Peyer's patch (tissue), 4 donors: Measurements from ENCODE around the gene FNDC3A.

ENCODE experiments used
- POLR2A ChIP-seq, 2 donors: fragments of 450-650 bp; IDR thresholded peaks; one replicate each; pipeline ENCODE4 v1.5.1; 2017; ENCODE audit warnings: antibody characterized with exemption in 2 of 2, mild to moderate bottlenecking in 2 of 2, moderate library complexity in 2 of 2
- TF ChIP-seq, protein P1 (sequence below), 6 experiments: fragments of 450-650 bp in 4 of 6; fragments of 200-600 bp in 2 of 6; sonication (generic) in 1 of 6; IDR thresholded peaks; one replicate each; pipeline ENCODE4 v1.5.1; 2017 to 2019; ENCODE audit warnings: antibody characterized with exemption in 6 of 6, mild to moderate bottlenecking in 3 of 6, moderate library complexity in 1 of 6

DNA sequence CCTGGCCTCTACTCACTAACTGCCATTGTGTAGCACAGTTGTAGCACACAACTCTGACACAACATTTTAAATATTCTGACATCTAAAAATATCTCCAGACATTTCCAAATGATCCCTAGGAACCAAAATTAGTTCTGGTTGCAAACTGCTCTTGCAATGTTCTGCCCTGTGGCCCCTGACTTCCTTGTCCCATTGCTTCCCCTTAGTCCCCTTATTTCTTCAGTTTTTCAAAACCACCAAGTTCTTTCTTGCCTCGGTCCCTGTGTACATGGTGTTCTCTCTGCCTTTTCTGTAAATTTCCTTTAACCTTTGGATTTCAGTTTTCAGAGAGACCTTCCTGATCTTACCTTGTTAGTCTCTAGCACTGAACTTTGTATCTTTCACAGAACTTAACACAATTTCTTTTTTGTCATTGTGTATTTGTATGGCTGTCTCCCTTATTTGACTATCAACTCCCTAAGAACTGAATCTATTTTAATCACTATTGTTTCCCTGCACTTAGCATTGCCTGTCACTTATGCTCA lies 156.8 kb downstream of the FNDC3A start:
- TF ChIP-seq, protein P1, sequence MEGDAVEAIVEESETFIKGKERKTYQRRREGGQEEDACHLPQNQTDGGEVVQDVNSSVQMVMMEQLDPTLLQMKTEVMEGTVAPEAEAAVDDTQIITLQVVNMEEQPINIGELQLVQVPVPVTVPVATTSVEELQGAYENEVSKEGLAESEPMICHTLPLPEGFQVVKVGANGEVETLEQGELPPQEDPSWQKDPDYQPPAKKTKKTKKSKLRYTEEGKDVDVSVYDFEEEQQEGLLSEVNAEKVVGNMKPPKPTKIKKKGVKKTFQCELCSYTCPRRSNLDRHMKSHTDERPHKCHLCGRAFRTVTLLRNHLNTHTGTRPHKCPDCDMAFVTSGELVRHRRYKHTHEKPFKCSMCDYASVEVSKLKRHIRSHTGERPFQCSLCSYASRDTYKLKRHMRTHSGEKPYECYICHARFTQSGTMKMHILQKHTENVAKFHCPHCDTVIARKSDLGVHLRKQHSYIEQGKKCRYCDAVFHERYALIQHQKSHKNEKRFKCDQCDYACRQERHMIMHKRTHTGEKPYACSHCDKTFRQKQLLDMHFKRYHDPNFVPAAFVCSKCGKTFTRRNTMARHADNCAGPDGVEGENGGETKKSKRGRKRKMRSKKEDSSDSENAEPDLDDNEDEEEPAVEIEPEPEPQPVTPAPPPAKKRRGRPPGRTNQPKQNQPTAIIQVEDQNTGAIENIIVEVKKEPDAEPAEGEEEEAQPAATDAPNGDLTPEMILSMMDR (IDR thresholded peaks at IDR 0.05): no peak
- no peak for TF ChIP-seq POLR2A (IDR thresholded peaks at IDR 0.05)
